ENCODE data around the gene SLC22A2.

GRCh38 chr6:160221423-160221822, 37.2 kb downstream of the SLC22A2 start:
- TF ChIP-seq TAF1 (IDR thresholded peaks at IDR 0.05; ENCODE audit: low read depth): no peak
- TF ChIP-seq TCF12 (IDR thresholded peaks at IDR 0.05; ENCODE audit: low read depth): no peak
- no peak for TF ChIP-seq EP300 (IDR thresholded peaks at IDR 0.05; ENCODE audit: borderline replicate concordance)
- TF ChIP-seq NFIC (IDR thresholded peaks at IDR 0.05): no peak
- no peak for TF ChIP-seq REST (IDR thresholded peaks at IDR 0.05; ENCODE audit: low read depth)
- TF ChIP-seq, protein P1, sequence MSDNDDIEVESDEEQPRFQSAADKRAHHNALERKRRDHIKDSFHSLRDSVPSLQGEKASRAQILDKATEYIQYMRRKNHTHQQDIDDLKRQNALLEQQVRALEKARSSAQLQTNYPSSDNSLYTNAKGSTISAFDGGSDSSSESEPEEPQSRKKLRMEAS (IDR thresholded peaks at IDR 0.05): no peak

Measured in Ishikawa (cell line).